ENCODE results near the gene ARL4D. TPM values are rescaled to one million over a fixed set of nuclear protein-coding genes. Genes with fewer than 3 reads are reported as not detected.

Gene ARL4D
- total and polyA plus RNA-seq, 2 donors (not counting 1 experiment from before 2014, with no cell fraction given), result 11.3 to 14.5 TPM

GRCh38 chr17:43352579-43353331, 46.0 kb upstream of the ARL4D start:
- H3K79me2 ChIP-seq (ENCODE audit: control insufficient read depth, insufficient read depth, low read length), result no peaks in the 10 kb centered on the region
- ATAC-seq (ENCODE audit: low read depth) (no peak), DNase-seq (no peak)
- POLR2A ChIA-PET, result interaction anchor here (0.5 kb wide), 1 partner anchor 43 kb away, joined by 10 read pairs; no protein-coding TSS in a partner anchor
- no peaks in the 10 kb centered on the region for H4K20me1 ChIP-seq (ENCODE audit: control insufficient read depth, insufficient read depth, low read length, poor library complexity, severe bottlenecking)
- no peaks in the 10 kb centered on the region for H3K27me3 Mint-ChIP-seq
- peaks cover 4% of the 10 kb centered on the region for H3K9me3 Mint-ChIP-seq (ENCODE audit: insufficient read depth)
- CTCF ChIA-PET, result interaction anchor here (0.8 to 1.2 kb wide), 2 partner anchors 14 to 41 kb away, joined by 4 read pairs; no protein-coding TSS in a partner anchor
- WGBS (ENCODE audit: insufficient coverage), result 88% methylated on average over 1 of the region's 10 CpGs
- H3K27ac ChIP-seq (ENCODE audit: low read length in 2 of 2), result no peak overlapping the region
- H3K4me1 ChIP-seq (ENCODE audit: control insufficient read depth in 2 of 2, insufficient read depth in 2 of 2, low read length in 2 of 2), result no peaks in the 10 kb centered on the region
- H3K9me3 ChIP-seq (ENCODE audit: control extremely low read depth in 1 of 3, control insufficient read depth in 2 of 3, insufficient read depth in 1 of 3, low read length in 2 of 3), result peaks cover 4 to 35% (median 27%) of the 10 kb centered on the region in 3 donors
- no peak overlapping the region for H3K4me2 ChIP-seq (replicated peaks; ENCODE audit: low read depth, low read length, poor library complexity, severe bottlenecking)
- no peak overlapping the region for H3K4me3 Mint-ChIP-seq
- no peak for TF ChIP-seq EZH2 (IDR thresholded peaks at IDR 0.05; ENCODE audit: borderline replicate concordance, insufficient read depth, low read depth, low read length, poor library complexity, severe bottlenecking)
- TF ChIP-seq CTCF (IDR thresholded peaks at IDR 0.05), result no peak
- H3K4me3 ChIP-seq (ENCODE audit: control extremely low read depth in 1 of 5, extremely low read depth in 1 of 5, insufficient read depth in 1 of 5, low read depth in 2 of 5, low read length in 4 of 5), result no peak overlapping the region
- peaks cover 0 to 3% of the 10 kb centered on the region in 2 experiments for H3K36me3 ChIP-seq (replicated peaks in 1 of 2; ENCODE audit: control extremely low read depth in 1 of 2, control insufficient read depth in 1 of 2, extremely low read depth in 1 of 2, insufficient read depth in 2 of 2, low read length in 1 of 2)
- H3K27me3 ChIP-seq (replicated peaks in 1 of 4; ENCODE audit: control extremely low read depth in 1 of 4, control insufficient read depth in 3 of 4, insufficient read depth in 4 of 4, low read length in 3 of 4), result no peaks in the 10 kb centered on the region
- intact Hi-C loops (cut with micrococcal nuclease), result no loop called here
- H2AFZ ChIP-seq (ENCODE audit: insufficient read depth, low read depth, low read length, poor library complexity, severe bottlenecking), result no peak overlapping the region
- no peak overlapping the region for H3K9ac ChIP-seq (ENCODE audit: low read length)
- H3K4me1 Mint-ChIP-seq, result no peaks in the 10 kb centered on the region
- no peak overlapping the region for H3K27ac Mint-ChIP-seq

GRCh38 chr17:43353393-43353792, 45.4 kb upstream of the ARL4D start:
- CTCF ChIA-PET, result interaction anchor here (1.2 kb wide), 1 partner anchor 14 kb away, joined by 4 read pairs; no protein-coding TSS in a partner anchor

More at GRCh38 chr17:43353393-43353792, 45.4 kb upstream of the ARL4D start:
- Histone ChIP-seq H3K4me1 (ENCODE audit: control insufficient read depth in 2 of 2, insufficient read depth in 2 of 2, low read length in 2 of 2) (no peaks in the 10 kb centered on the region), H3K27me3 (replicated peaks in 1 of 4; ENCODE audit: control extremely low read depth in 1 of 4, control insufficient read depth in 3 of 4, insufficient read depth in 4 of 4, low read length in 3 of 4) (no peaks in the 10 kb centered on the region), H3K9me3 (ENCODE audit: control extremely low read depth in 1 of 3, control insufficient read depth in 2 of 3, insufficient read depth in 1 of 3, low read length in 2 of 3) (peaks cover 4 to 29% (median 21%) of the 10 kb centered on the region in 3 donors), H3K36me3 (replicated peaks in 1 of 2; ENCODE audit: control extremely low read depth in 1 of 2, control insufficient read depth in 1 of 2, extremely low read depth in 1 of 2, insufficient read depth in 2 of 2, low read length in 1 of 2) (peaks cover 0 to 3% of the 10 kb centered on the region in 2 experiments), H3K79me2 (ENCODE audit: control insufficient read depth, insufficient read depth, low read length) (no peaks in the 10 kb centered on the region), H3K4me2 (replicated peaks; ENCODE audit: low read depth, low read length, poor library complexity, severe bottlenecking) (no peak overlapping the region), H3K4me3 (ENCODE audit: control extremely low read depth in 1 of 5, extremely low read depth in 1 of 5, insufficient read depth in 1 of 5, low read depth in 2 of 5, low read length in 4 of 5) (no peak overlapping the region), H2AFZ (ENCODE audit: insufficient read depth, low read depth, low read length, poor library complexity, severe bottlenecking) (no peak overlapping the region), H3K27ac (ENCODE audit: low read length in 2 of 2) (no peak overlapping the region), H3K9ac (ENCODE audit: low read length) (no peak overlapping the region), H4K20me1 (ENCODE audit: control insufficient read depth, insufficient read depth, low read length, poor library complexity, severe bottlenecking) (no peaks in the 10 kb centered on the region)
- ATAC-seq (ENCODE audit: low read depth) (no peak), DNase-seq (no peak)
- no peak for TF ChIP-seq EZH2 (IDR thresholded peaks at IDR 0.05; ENCODE audit: borderline replicate concordance, insufficient read depth, low read depth, low read length, poor library complexity, severe bottlenecking)
- 100% methylated on average over 3 of the region's 4 CpGs for WGBS (ENCODE audit: insufficient coverage)
- Mint-ChIP-seq H3K27ac (no peak overlapping the region), H3K9me3 (ENCODE audit: insufficient read depth) (peaks cover 4% of the 10 kb centered on the region), H3K27me3 (no peaks in the 10 kb centered on the region), H3K4me1 (no peaks in the 10 kb centered on the region), H3K4me3 (no peak overlapping the region)
- POLR2A ChIA-PET, result no interaction called here
- intact Hi-C loops (cut with micrococcal nuclease), result no loop called here
